Fibroblast of villous mesenchyme (primary cell): ENCODE results near the gene DBNDD1. TPM values are rescaled to one million over a fixed set of nuclear protein-coding genes. Genes with fewer than 3 reads are reported as not detected.
A peak's percentile ranks its signal among the peaks of the same experiment; 100 is the strongest.
"Not testable (repeated sequence)": the region's sequence is repeated elsewhere in the genome, so short reads cannot be mapped to it uniquely, and the experiment has no call there.

Source experiments
- DNase-seq: peaks from one replicate; pipeline ENCODE4 v3.0.0-alpha.2; 2010; ENCODE audit warnings: low read depth
- H3K4me3 ChIP-seq: 2 replicates; pipeline ENCODE4 v1.5.1; 2011; ENCODE audit warnings: low read depth, mild to moderate bottlenecking, low read length
- total RNA-seq: library from RNA; depleted of rRNA; stranded (reverse); fragments of >200 nt; gene quantifications from 2 replicates; pipeline ENCODE4 v1.2.3, GENCODE V29; 2012
- TF ChIP-seq, protein P1 (sequence below): IDR thresholded peaks from 2 replicates; pipeline ENCODE4 v1.5.1; 2012; ENCODE audit warnings: low read depth, mild to moderate bottlenecking, low read length; ENCODE audit not compliant: insufficient read depth

Gene DBNDD1
- total RNA-seq, 1 donor: 0.86 TPM

DNA sequence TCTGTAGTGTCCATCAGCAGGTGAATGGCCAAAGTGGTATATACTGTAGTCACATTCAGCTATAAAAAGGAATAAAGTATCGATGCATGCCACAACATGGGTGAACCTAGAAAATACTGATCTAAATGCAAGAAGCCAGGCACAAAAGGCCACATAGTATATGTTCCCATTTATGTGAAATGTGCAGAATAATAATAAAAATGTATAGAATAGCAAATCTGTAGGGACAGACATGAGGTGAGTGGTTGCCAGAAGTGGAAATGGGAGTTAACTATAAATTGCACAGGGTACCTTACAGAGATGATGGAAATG, 23.1 kb downstream of the DBNDD1 start:
- DNase-seq: no peak
- H3K4me3 ChIP-seq: no peak overlapping the region
- TF ChIP-seq, protein P1, sequence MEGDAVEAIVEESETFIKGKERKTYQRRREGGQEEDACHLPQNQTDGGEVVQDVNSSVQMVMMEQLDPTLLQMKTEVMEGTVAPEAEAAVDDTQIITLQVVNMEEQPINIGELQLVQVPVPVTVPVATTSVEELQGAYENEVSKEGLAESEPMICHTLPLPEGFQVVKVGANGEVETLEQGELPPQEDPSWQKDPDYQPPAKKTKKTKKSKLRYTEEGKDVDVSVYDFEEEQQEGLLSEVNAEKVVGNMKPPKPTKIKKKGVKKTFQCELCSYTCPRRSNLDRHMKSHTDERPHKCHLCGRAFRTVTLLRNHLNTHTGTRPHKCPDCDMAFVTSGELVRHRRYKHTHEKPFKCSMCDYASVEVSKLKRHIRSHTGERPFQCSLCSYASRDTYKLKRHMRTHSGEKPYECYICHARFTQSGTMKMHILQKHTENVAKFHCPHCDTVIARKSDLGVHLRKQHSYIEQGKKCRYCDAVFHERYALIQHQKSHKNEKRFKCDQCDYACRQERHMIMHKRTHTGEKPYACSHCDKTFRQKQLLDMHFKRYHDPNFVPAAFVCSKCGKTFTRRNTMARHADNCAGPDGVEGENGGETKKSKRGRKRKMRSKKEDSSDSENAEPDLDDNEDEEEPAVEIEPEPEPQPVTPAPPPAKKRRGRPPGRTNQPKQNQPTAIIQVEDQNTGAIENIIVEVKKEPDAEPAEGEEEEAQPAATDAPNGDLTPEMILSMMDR: no peak

DNA sequence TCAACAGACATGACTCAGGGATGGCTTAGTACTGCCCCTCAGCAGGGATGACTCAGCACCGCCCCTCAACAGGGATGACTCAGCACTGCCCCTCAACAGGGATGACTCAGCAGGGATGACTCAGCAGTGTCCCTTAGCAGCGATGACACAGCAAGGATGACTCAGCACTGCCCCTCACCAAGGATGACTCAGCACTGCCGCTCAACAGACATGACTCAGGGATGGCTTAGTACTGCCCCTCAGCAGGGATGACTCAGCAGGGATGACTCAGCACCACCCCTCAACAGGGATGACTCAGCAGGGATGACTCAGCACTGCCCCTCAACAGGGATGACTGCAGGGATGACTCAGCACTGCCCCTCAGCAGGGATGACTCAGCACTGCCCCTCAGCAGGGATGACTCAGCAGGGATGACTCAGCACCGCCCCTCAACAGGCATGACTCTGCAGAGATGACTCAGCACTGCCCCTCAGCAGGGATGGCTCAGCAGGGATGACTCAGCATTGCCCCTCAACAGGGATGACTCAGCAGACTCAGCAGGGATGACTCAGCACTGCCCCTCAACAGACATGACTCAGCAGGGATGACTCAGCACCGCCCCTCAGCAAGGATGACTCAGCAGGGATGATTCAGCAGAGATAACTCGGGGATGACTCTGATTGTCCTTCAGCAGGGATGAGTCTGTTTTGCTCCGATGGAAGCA, 23.6 kb downstream of the DBNDD1 start:
- not testable (repeated sequence) for H3K4me3 ChIP-seq
- DNase-seq: peak; percentile 63

DNA sequence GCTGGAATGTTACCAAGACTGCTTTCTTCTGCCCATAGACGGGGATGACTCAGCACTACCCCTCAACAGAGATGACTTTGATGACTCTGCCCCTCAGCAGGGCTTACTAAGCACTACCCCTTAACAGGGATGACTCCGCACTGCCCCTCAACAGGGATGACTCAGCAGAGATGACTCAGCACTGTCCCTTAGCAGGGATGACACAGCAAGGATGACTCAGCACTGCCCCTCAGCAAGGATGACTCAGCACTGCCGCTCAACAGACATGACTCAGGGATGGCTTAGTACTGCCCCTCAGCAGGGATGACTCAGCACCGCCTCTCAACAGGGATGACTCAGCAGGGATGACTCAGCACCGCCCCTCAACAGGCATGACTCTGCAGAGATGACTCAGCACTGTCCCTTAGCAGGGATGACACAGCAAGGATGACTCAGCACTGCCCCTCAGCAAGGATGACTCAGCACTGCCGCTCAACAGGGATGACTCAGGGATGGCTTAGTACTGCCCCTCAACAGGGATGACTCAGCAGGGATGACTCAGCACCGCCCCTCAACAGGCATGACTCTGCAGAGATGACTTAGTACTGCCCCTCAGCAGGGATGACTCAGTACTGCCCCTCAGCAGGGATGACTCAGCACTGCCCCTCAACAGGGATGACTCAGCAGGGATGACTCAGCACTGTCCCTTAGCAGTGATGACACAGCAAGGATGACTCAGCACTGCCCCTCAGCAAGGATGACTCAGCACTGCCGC, 24.4 kb downstream of the DBNDD1 start:
- peak; percentile 84 for DNase-seq
- not testable (repeated sequence) for H3K4me3 ChIP-seq

- no peak overlapping the region for H3K4me3 ChIP-seq
- TF ChIP-seq, protein P1: no peak
- no peak for DNase-seq
Observed at GRCh38 chr16:89994389-89994720, 24.9 kb downstream of the DBNDD1 start.

- no peak for DNase-seq
- TF ChIP-seq, protein P1: no peak
- H3K4me3 ChIP-seq: no peak overlapping the region
Observed at GRCh38 chr16:89993971-89994370, 25.3 kb downstream of the DBNDD1 start.

DNA sequence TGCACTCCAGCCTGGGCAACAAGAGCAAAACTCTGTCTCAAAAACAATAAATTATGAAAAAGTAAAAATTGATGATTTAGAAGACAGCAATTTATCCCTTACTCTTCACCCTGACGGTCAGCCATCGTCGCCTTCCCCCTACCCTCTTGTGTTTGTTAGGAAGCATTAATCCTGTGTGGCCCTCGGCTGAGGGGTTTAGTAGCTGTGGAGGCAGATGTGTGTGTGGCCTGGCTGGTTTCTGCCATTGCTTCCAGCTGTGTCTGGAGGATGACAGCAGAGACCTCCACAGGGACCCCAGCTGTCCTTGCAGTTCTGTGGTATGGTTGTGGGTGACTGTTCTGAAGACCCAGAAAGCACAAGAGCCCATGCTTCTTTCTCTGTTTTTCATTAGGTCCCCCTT, 25.9 kb downstream of the DBNDD1 start:
- TF ChIP-seq, protein P1: no peak
- no peak for DNase-seq

GRCh38 chr16:89990799-89991198, 28.5 kb downstream of the DBNDD1 start:
- TF ChIP-seq, protein P1: no peak
- no peak overlapping the region for H3K4me3 ChIP-seq
- no peak for DNase-seq

More for the DNA sequence above, 25.9 kb downstream of the DBNDD1 start:
- H3K4me3 ChIP-seq: no peak overlapping the region

DNA sequence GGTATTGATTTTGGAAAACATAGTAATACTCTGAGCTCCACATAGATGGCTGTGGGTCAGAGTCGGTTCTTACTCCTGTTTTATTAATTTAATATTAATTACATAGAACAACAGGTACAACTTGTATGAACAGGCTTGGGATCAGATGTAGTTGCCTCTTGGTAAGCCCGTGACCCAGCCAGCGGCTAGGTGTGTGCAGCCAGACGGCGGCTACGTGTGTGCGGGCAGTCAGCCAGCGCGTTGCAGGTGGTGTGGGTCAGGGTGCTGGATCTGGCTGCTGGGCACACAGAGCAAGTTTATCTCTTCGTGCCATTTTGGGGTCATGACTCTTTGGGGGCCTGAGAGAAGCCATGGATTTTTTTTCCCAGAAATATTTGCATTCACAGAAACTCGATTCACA, 30.3 kb downstream of the DBNDD1 start:
- no peak overlapping the region for H3K4me3 ChIP-seq
- TF ChIP-seq, protein P1: no peak
- DNase-seq: no peak
